Neural crest cell (in vitro differentiated cells): ENCODE results near the gene PLXNA2. TPM values are rescaled to one million over a fixed set of nuclear protein-coding genes. Genes with fewer than 3 reads are reported as not detected.
A peak's percentile ranks its signal among the peaks of the same experiment; 100 is the strongest.

Source experiments
- DNase-seq: peaks from one replicate; pipeline ENCODE4 v3.0.0; 2021; ENCODE audit warnings: low read depth, mixed read lengths, low spot score
- H3K27ac Mint-ChIP-seq: one replicate; pipeline ENCODE4 v1.8.0; 2021; ENCODE audit warnings: mild to moderate bottlenecking, mixed read lengths; ENCODE audit not compliant: unreplicated experiment
- H3K27me3 Mint-ChIP-seq: 2 replicates; pipeline ENCODE4 v1.8.0; 2021; ENCODE audit warnings: low read depth, mild to moderate bottlenecking, mixed read lengths
- H3K36me3 Mint-ChIP-seq: 2 replicates; pipeline ENCODE4 v1.8.0; 2021; ENCODE audit warnings: low read depth, mild to moderate bottlenecking, mixed read lengths
- H3K4me1 Mint-ChIP-seq: 2 replicates; pipeline ENCODE4 v1.8.0; 2021; ENCODE audit warnings: mixed read lengths
- H3K4me3 Mint-ChIP-seq: one replicate; pipeline ENCODE4 v1.8.0; 2021; ENCODE audit warnings: mild to moderate bottlenecking, mixed read lengths
- H3K9me3 Mint-ChIP-seq: 2 replicates; pipeline ENCODE4 v1.8.0; 2021; ENCODE audit warnings: mixed read lengths
- CTCF ChIP-seq: fragments of 200-600 bp; sonication (generic); conservative IDR thresholded peaks from 2 replicates; pipeline ENCODE4 v1.5.0; 2021; ENCODE audit warnings: antibody characterized with exemption, mild to moderate bottlenecking
- total RNA-seq: library from RNA; stranded (reverse); gene quantifications from 2 replicates; pipeline ENCODE4 v1.2.1, GENCODE V29; 2021

PLXNA2 gene
- total RNA-seq, 1 donor from 2014 or later: 37.7 TPM

GRCh38 chr1:207988326-207989165 is 255.6 kb downstream of the PLXNA2 start:
- peaks cover 3% of the 10 kb centered on the region for H3K9me3 Mint-ChIP-seq
- H3K4me1 Mint-ChIP-seq: no peaks in the 10 kb centered on the region
- no peak overlapping the region for H3K4me3 Mint-ChIP-seq
- no peak for DNase-seq
- peak overlapping the region; percentile 59 for H3K27ac Mint-ChIP-seq
- H3K27me3 Mint-ChIP-seq: peaks cover 4% of the 10 kb centered on the region
- TF ChIP-seq CTCF: no peak
- no peaks in the 10 kb centered on the region for H3K36me3 Mint-ChIP-seq

DNA sequence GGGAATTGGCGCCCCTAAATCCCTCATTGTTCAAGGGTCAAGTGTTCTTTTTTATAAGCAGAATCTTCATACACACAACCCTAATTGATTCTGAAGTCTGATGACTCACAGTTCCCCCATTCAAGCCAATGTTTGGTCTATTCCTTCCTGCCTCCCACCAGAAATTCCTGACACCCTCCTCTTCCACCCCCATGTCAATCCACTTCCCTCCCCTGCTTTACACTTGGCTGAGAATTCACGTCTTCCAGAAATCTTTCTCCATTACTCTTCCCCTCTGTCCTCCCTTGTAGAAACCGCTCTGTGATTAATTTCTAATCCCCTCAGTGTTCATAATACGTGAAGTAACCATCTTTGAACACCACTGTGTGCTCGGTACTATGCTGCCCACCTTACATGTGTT is 257.0 kb downstream of the PLXNA2 start:
- no peaks in the 10 kb centered on the region for H3K36me3 Mint-ChIP-seq
- DNase-seq: no peak
- H3K4me3 Mint-ChIP-seq: no peak overlapping the region
- peaks cover 2% of the 10 kb centered on the region for H3K27me3 Mint-ChIP-seq
- TF ChIP-seq CTCF: no peak
- no peaks in the 10 kb centered on the region for H3K4me1 Mint-ChIP-seq
- no peak overlapping the region for H3K27ac Mint-ChIP-seq
- no peaks in the 10 kb centered on the region for H3K9me3 Mint-ChIP-seq

- Mint-ChIP-seq H3K27me3 (peaks cover 10% of the 10 kb centered on the region), H3K27ac (no peak overlapping the region), H3K36me3 (no peaks in the 10 kb centered on the region), H3K4me1 (no peaks in the 10 kb centered on the region), H3K4me3 (no peak overlapping the region), H3K9me3 (no peaks in the 10 kb centered on the region)
- no peak for TF ChIP-seq CTCF
- DNase-seq: no peak
Observed at GRCh38 chr1:207985996-207986395, 258.2 kb downstream of the PLXNA2 start.

DNA sequence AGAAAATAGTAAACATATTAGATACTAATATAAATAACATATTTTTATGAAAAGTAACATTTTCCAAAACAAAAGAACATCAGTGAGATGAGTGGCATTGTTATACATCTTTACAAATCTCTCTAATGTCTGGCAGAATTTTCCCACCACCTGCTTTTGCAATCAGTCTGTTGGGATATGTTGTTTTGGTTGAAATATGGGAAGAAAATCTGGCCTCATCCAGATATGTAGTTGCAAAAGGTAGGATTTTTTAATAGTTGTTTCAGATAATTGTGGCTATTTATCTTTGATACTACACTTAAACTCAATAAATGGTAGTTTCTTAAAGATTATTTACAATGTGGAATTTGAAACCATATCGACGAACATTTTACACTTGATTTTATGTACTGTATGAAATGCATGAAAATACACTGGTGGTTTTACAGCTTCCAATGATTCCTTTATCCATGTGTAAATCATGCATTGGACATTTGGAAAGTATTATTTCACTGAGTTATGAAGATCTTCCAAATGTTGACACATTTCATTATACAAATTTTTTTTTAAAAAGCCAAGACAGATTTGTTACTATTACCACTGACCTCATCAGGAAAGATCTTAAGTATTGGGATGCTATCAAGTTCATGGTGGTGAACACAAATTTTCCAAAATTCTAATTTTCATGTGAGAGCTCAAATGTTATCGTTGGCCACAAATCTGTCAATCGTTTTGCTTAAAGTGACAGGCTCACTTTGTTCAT is 259.2 kb downstream of the PLXNA2 start:
- no peak for TF ChIP-seq CTCF
- no peak for DNase-seq
- no peak overlapping the region for H3K27ac Mint-ChIP-seq
- no peak overlapping the region for H3K4me3 Mint-ChIP-seq
- H3K4me1 Mint-ChIP-seq: no peaks in the 10 kb centered on the region
- no peaks in the 10 kb centered on the region for H3K36me3 Mint-ChIP-seq
- peaks cover 14% of the 10 kb centered on the region for H3K27me3 Mint-ChIP-seq
- no peaks in the 10 kb centered on the region for H3K9me3 Mint-ChIP-seq

DNA sequence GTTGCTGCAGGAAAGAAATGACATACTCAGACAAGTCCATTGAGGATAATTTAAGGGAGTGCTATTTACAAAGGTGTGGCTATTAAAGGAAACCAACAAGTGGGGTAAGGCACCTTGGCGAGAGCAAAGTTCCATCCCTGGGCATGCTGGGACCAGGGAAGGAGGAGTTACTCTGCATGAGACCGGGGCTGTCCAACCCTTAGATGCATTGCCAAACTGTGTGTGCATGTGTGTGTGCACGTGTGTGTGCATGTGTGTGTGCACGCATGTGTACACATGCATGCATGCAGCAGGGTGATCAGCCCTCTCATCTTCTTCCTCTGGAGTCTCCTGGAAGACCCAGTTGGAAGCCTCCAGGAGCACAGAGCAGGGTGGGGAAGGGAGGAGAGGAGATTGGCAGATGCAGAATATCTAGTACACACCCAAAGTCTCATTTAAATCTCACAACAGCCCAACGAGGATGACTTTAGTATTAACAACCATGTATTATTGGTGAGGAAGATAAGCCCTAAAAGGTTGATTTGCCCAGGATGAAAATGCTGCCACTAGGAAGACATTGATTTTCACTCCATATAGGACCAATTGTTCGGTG is 261.0 kb downstream of the PLXNA2 start:
- no peaks in the 10 kb centered on the region for H3K4me1 Mint-ChIP-seq
- no peak for TF ChIP-seq CTCF
- no peaks in the 10 kb centered on the region for H3K9me3 Mint-ChIP-seq
- no peaks in the 10 kb centered on the region for H3K36me3 Mint-ChIP-seq
- no peak overlapping the region for H3K4me3 Mint-ChIP-seq
- no peak overlapping the region for H3K27ac Mint-ChIP-seq
- H3K27me3 Mint-ChIP-seq: peaks cover 16% of the 10 kb centered on the region
- DNase-seq: no peak
